RWPE1 (cell line): Measurements from ENCODE around the gene C12orf50.
A peak's percentile ranks its signal among the peaks of the same experiment; 100 is the strongest.

Experiments
- CTCF ChIA-PET: fragments of 350-600 bp; sonication (Branson Sonifier 250); formaldehyde crosslinking; extraction: SDS; loops from one replicate; lab custom pipeline; 2021; lab: Yijun Ruan, JAX
- POLR2A ChIA-PET: fragments of 400-600 bp; formaldehyde crosslinking; extraction: SDS; loops from one replicate; lab custom pipeline; 2020; ENCODE audit warnings: antibody characterized with exemption; ENCODE audit not compliant: low non-redundant PET; lab: Yijun Ruan, JAX
- DNase-seq: peaks from one replicate; pipeline ENCODE4 v3.0.0; 2012; ENCODE audit warnings: low spot score
- H3K27ac ChIP-seq: fragments of 450-650 bp; 2 replicates; pipeline ENCODE4 v1.5.1; 2017
- CTCF ChIP-seq: fragments of 450-650 bp; conservative IDR thresholded peaks from 2 replicates; pipeline ENCODE4 v1.5.1; 2017; ENCODE audit warnings: low read depth, mild to moderate bottlenecking

Gene C12orf50

GRCh38 chr12:88056571-88056970 lies 27.4 kb upstream of the C12orf50 start:
- no peak overlapping the region for H3K27ac ChIP-seq
- ChIA-PET POLR2A (no interaction called here), CTCF (no interaction called here)
- no peak for TF ChIP-seq CTCF
- no peak for DNase-seq

- no peak for DNase-seq
- H3K27ac ChIP-seq = no peak overlapping the region
- POLR2A ChIA-PET = no interaction called here
- TF ChIP-seq CTCF = peak; percentile 47
- CTCF ChIA-PET = interaction anchor here (0.6 kb wide), 3 partner anchors 31 to 1100 kb away, joined by 3 to 4 read pairs (median 4); no protein-coding TSS in a partner anchor
Measured at GRCh38 chr12:88052686-88053085, 23.5 kb upstream of the C12orf50 start.

- no peak for DNase-seq
- ChIA-PET POLR2A (no interaction called here), CTCF (interaction anchor here (0.6 to 0.7 kb wide), 2 partner anchors 64 to 507 kb away, joined by 3 read pairs; no protein-coding TSS in a partner anchor)
- no peak for TF ChIP-seq CTCF
- H3K27ac ChIP-seq = no peak overlapping the region
Measured at GRCh38 chr12:88044035-88044434, 14.8 kb upstream of the C12orf50 start.

- CTCF ChIA-PET = interaction anchor here (0.6 kb wide), 1 partner anchor 780 kb away, joined by 3 read pairs; no protein-coding TSS in a partner anchor
Measured at GRCh38 chr12:88037770-88038169, 8.6 kb upstream of the C12orf50 start.

GRCh38 chr12:88036353-88036965 lies 7.3 kb upstream of the C12orf50 start:
- peak; percentile 41 for DNase-seq
- ChIA-PET CTCF (interaction anchor here (0.6 kb wide), 1 partner anchor 17 kb away, joined by 4 read pairs; no protein-coding TSS in a partner anchor), POLR2A (no interaction called here)
- no peak overlapping the region for H3K27ac ChIP-seq
- no peak for TF ChIP-seq CTCF

More at GRCh38 chr12:88037770-88038169, 8.6 kb upstream of the C12orf50 start:
- TF ChIP-seq CTCF = no peak
- no peak for DNase-seq
- no peak overlapping the region for H3K27ac ChIP-seq
- POLR2A ChIA-PET = no interaction called here

DNA sequence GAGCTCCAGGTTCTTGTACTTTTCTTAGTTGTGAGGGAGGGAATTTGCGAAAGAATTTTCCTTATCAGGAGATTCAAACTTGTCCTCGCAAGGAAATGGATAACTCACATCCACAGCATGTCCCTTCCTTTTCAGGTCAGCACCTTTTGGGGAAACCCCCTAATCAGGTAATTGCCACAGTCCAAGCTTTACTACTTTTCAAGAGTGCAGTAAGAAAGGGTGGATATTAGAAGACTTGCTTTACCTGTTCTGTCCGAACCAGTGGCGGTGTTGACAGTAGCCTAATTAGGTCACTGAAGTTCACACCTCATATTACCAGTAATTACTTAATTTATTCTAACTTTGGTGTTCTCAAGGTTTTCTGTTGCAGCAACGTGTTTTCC lies 6.7 kb upstream of the C12orf50 start:
- no peak for DNase-seq
- POLR2A ChIA-PET = interaction anchor here (0.6 kb wide), 1 partner anchor 1402 kb away, joined by 3 read pairs; no protein-coding TSS in a partner anchor

More for the DNA sequence above, 6.7 kb upstream of the C12orf50 start:
- CTCF ChIA-PET = no interaction called here
- peak overlapping the region; percentile 74 for H3K27ac ChIP-seq
- TF ChIP-seq CTCF = no peak
